ENCODE measurements around the gene NHLH1. TPM values are rescaled to one million over a fixed set of nuclear protein-coding genes. Genes with fewer than 3 reads are reported as not detected.

Gene NHLH1
- total RNA-seq, 4 donors from 2014 or later = not detected

- no peak for TF ChIP-seq EP300 (IDR thresholded peaks at IDR 0.05)
- TF ChIP-seq POLR2A (IDR thresholded peaks at IDR 0.05; ENCODE audit: low read depth) = no peak
- TF ChIP-seq, protein P1, sequence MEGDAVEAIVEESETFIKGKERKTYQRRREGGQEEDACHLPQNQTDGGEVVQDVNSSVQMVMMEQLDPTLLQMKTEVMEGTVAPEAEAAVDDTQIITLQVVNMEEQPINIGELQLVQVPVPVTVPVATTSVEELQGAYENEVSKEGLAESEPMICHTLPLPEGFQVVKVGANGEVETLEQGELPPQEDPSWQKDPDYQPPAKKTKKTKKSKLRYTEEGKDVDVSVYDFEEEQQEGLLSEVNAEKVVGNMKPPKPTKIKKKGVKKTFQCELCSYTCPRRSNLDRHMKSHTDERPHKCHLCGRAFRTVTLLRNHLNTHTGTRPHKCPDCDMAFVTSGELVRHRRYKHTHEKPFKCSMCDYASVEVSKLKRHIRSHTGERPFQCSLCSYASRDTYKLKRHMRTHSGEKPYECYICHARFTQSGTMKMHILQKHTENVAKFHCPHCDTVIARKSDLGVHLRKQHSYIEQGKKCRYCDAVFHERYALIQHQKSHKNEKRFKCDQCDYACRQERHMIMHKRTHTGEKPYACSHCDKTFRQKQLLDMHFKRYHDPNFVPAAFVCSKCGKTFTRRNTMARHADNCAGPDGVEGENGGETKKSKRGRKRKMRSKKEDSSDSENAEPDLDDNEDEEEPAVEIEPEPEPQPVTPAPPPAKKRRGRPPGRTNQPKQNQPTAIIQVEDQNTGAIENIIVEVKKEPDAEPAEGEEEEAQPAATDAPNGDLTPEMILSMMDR (IDR thresholded peaks at IDR 0.05) = no peak
- H3K9me3 ChIP-seq = no peaks in the 10 kb centered on the region
- peaks cover 0 to 43% (median 14%) of the 10 kb centered on the region in 4 donors for H3K36me3 ChIP-seq
- 94% methylated on average over 13 of the region's 29 CpGs for WGBS
- H3K27ac ChIP-seq (replicated peaks in 1 of 4) = no peak overlapping the region
- H3K27me3 ChIP-seq = no peaks in the 10 kb centered on the region
- intact Hi-C loops (cut with DNase I) = no loop called here
- H3K4me1 ChIP-seq = peaks cover 0 to 11% (median 4%) of the 10 kb centered on the region in 4 donors
- no peak overlapping the region for H3K4me3 ChIP-seq
- DNase-seq (ENCODE audit: extremely low spot score) = no peak
Observed at GRCh38 chr1:160415696-160416290, 48.9 kb downstream of the NHLH1 start.

GRCh38 chr1:160416369-160416768, 49.5 kb downstream of the NHLH1 start:
- Histone ChIP-seq H3K9me3 (no peaks in the 10 kb centered on the region), H3K4me1 (peaks cover 0 to 5% (median 1%) of the 10 kb centered on the region in 4 donors), H3K27me3 (no peaks in the 10 kb centered on the region), H3K27ac (replicated peaks in 1 of 4) (no peak overlapping the region), H3K36me3 (peaks cover 0 to 48% (median 17%) of the 10 kb centered on the region in 4 donors), H3K4me3 (no peak overlapping the region)
- DNase-seq (ENCODE audit: extremely low spot score) = no peak
- TF ChIP-seq, protein P1 (IDR thresholded peaks at IDR 0.05) = peak in 2 of 3 experiments; percentile 9 to 14
- TF ChIP-seq POLR2A (IDR thresholded peaks at IDR 0.05; ENCODE audit: low read depth) = no peak
- 83% methylated on average over 2 of the region's 4 CpGs for WGBS
- intact Hi-C loops (cut with DNase I) = no loop called here

GRCh38 chr1:160418483-160418882, 51.6 kb downstream of the NHLH1 start:
- Histone ChIP-seq H3K27me3 (no peaks in the 10 kb centered on the region), H3K27ac (replicated peaks in 1 of 4) (no peak overlapping the region), H3K36me3 (peaks cover 0 to 68% (median 20%) of the 10 kb centered on the region in 4 donors), H3K4me1 (no peaks in the 10 kb centered on the region), H3K4me3 (no peak overlapping the region), H3K9me3 (no peaks in the 10 kb centered on the region)
- DNase-seq (ENCODE audit: extremely low spot score) = no peak
- no peak for TF ChIP-seq EP300 (IDR thresholded peaks at IDR 0.05)
- no peak for TF ChIP-seq POLR2A (IDR thresholded peaks at IDR 0.05; ENCODE audit: low read depth)
- TF ChIP-seq POLR2AphosphoS5 (IDR thresholded peaks at IDR 0.05) = no peak
- TF ChIP-seq, protein P1 (IDR thresholded peaks at IDR 0.05) = no peak
- 98% methylated on average over 5 of the region's 6 CpGs for WGBS
- intact Hi-C loops (cut with DNase I) = no loop called here

- peaks cover 0 to 76% (median 27%) of the 10 kb centered on the region in 4 donors for H3K36me3 ChIP-seq
- intact Hi-C loops (cut with DNase I) = no loop called here
Observed at GRCh38 chr1:160419150-160419837, 52.4 kb downstream of the NHLH1 start.

More at GRCh38 chr1:160419150-160419837, 52.4 kb downstream of the NHLH1 start:
- Histone ChIP-seq H3K27ac (replicated peaks in 1 of 4) (no peak overlapping the region), H3K4me3 (no peak overlapping the region), H3K9me3 (no peaks in the 10 kb centered on the region), H3K4me1 (no peaks in the 10 kb centered on the region), H3K27me3 (no peaks in the 10 kb centered on the region)
- TF ChIP-seq POLR2A (IDR thresholded peaks at IDR 0.05; ENCODE audit: low read depth) (no peak), POLR2AphosphoS5 (IDR thresholded peaks at IDR 0.05) (no peak), EP300 (IDR thresholded peaks at IDR 0.05) (no peak)
- TF ChIP-seq, protein P1 (IDR thresholded peaks at IDR 0.05) = no peak
- no peak for DNase-seq (ENCODE audit: extremely low spot score)
- WGBS = 91% methylated on average over 27 of the region's 34 CpGs

Measured in esophagus muscularis mucosa (tissue), 4 donors.